Thyroid gland (tissue), 4 donors: ENCODE results near the gene GRIN3B. TPM values are rescaled to one million over a fixed set of nuclear protein-coding genes. Genes with fewer than 3 reads are reported as not detected.

ENCODE experiments used
- DNase-seq, 2 donors: peaks; one replicate each; pipeline ENCODE4 v3.0.0-alpha.2; 2019
- H3K27ac ChIP-seq, 3 donors: fragments of 200-600 bp; sonication (generic); 1 replicate in 2 of 3; 2 replicates in 1 of 3; pipeline ENCODE4 v1.5.1; 2016 to 2019; ENCODE audit warnings: mild to moderate bottlenecking in 1 of 3, moderate library complexity in 1 of 3
- H3K27me3 ChIP-seq: fragments of 200-600 bp; sonication (generic); one replicate; pipeline ENCODE4 v1.5.1; 2019
- H3K36me3 ChIP-seq, 2 donors: fragments of 200-600 bp; sonication (generic); one replicate each; pipeline ENCODE4 v1.5.1; 2016 to 2019
- H3K4me1 ChIP-seq, 2 donors: fragments of 200-600 bp; sonication (generic); one replicate each; pipeline ENCODE4 v1.5.1; 2017 to 2019
- H3K4me3 ChIP-seq, 3 donors: fragments of 200-600 bp; sonication (generic); replicated peaks in 1 of 3; 1 replicate in 2 of 3; 2 replicates in 1 of 3; pipeline ENCODE4 v1.5.1; 2016; ENCODE audit warnings: mild to moderate bottlenecking in 1 of 3
- H3K9me3 ChIP-seq: fragments of 200-600 bp; sonication (generic); one replicate; pipeline ENCODE4 v1.5.1; 2017
- POLR2A ChIP-seq, 2 donors: fragments of 450-650 bp; IDR thresholded peaks; one replicate each; pipeline ENCODE4 v1.6.1; 2017; ENCODE audit warnings: antibody characterized with exemption in 2 of 2, mild to moderate bottlenecking in 2 of 2, moderate library complexity in 1 of 2
- WGBS, 2 donors: methylation state at CpG; one replicate each; pipeline ENCODE4 v1.1.5; 2017; 5-methylcytosine and 5-hydroxymethylcytosine counted together
- intact Hi-C: fragments of 100-400 bp; cut with DNase I; formaldehyde crosslinking; loops from one replicate; pipeline ENCODE4 v1.15.1; 2023
- total RNA-seq, 4 donors: library from RNA; depleted of rRNA; stranded (reverse); fragments of >200 nt; gene quantifications; one replicate each; pipeline ENCODE4 v1.2.3, GENCODE V29; 2016
- TF ChIP-seq, protein P1 (sequence below), 6 experiments: fragments of 200-600 bp in 3 of 6; fragments of 450-650 bp in 3 of 6; sonication (generic) in 3 of 6; IDR thresholded peaks; one replicate each; pipeline ENCODE4 v1.5.1; 2016 to 2019; ENCODE audit warnings: antibody characterized with exemption in 6 of 6, mild to moderate bottlenecking in 2 of 6, inconsistent platforms in 1 of 6, moderate library complexity in 1 of 6

The GRIN3B gene
- total RNA-seq, 4 donors from 2014 or later: 0.22 TPM; not detected in 3

GRCh38 chr19:1035998-1036621, 35.9 kb downstream of the GRIN3B start:
- H3K4me1 ChIP-seq: peaks cover 10 to 14% of the 10 kb centered on the region in 2 donors
- no peak for DNase-seq
- peaks cover 17 to 22% of the 10 kb centered on the region in 2 donors for H3K36me3 ChIP-seq
- no peaks in the 10 kb centered on the region for H3K27me3 ChIP-seq
- intact Hi-C loops: no loop called here
- WGBS, 2 donors: 86 to 89% methylated on average over 21 to 29 of the region's 29 CpGs
- no peak overlapping the region for H3K4me3 ChIP-seq
- H3K27ac ChIP-seq: no peak overlapping the region
- no peaks in the 10 kb centered on the region for H3K9me3 ChIP-seq
- TF ChIP-seq, protein P1, sequence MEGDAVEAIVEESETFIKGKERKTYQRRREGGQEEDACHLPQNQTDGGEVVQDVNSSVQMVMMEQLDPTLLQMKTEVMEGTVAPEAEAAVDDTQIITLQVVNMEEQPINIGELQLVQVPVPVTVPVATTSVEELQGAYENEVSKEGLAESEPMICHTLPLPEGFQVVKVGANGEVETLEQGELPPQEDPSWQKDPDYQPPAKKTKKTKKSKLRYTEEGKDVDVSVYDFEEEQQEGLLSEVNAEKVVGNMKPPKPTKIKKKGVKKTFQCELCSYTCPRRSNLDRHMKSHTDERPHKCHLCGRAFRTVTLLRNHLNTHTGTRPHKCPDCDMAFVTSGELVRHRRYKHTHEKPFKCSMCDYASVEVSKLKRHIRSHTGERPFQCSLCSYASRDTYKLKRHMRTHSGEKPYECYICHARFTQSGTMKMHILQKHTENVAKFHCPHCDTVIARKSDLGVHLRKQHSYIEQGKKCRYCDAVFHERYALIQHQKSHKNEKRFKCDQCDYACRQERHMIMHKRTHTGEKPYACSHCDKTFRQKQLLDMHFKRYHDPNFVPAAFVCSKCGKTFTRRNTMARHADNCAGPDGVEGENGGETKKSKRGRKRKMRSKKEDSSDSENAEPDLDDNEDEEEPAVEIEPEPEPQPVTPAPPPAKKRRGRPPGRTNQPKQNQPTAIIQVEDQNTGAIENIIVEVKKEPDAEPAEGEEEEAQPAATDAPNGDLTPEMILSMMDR (IDR thresholded peaks at IDR 0.05): no peak
- no peak for TF ChIP-seq POLR2A (IDR thresholded peaks at IDR 0.05)

DNA sequence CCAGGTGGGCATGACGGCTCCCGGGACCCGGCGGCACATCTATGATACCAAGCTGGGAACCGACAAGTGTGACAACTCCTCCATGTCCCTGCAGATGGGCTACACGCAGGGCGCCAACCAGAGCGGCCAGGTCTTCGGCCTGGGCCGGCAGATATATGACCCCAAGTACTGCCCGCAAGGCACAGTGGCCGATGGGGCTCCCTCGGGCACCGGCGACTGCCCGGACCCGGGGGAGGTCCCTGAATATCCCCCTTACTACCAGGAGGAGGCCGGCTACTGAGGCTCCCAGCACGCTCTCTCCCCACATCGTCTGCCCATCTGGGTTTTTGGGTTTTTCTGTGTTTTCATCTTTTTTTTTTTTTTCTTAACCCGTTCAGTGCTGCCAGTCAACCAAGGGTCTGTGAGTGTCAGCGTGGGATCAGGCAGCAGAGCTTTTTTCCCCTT, 37.4 kb downstream of the GRIN3B start:
- H3K9me3 ChIP-seq: no peaks in the 10 kb centered on the region
- TF ChIP-seq, protein P1 (IDR thresholded peaks at IDR 0.05): no peak
- no peak for TF ChIP-seq POLR2A (IDR thresholded peaks at IDR 0.05)
- H3K27me3 ChIP-seq: no peaks in the 10 kb centered on the region
- H3K4me3 ChIP-seq: no peak overlapping the region
- WGBS, 2 donors: 82 to 84% methylated on average over 17 to 21 of the region's 22 CpGs
- no peak for DNase-seq
- intact Hi-C loops: no loop called here
- H3K4me1 ChIP-seq: peaks cover 10 to 23% of the 10 kb centered on the region in 2 donors
- no peak overlapping the region for H3K27ac ChIP-seq
- peaks cover 8 to 12% of the 10 kb centered on the region in 2 donors for H3K36me3 ChIP-seq

DNA sequence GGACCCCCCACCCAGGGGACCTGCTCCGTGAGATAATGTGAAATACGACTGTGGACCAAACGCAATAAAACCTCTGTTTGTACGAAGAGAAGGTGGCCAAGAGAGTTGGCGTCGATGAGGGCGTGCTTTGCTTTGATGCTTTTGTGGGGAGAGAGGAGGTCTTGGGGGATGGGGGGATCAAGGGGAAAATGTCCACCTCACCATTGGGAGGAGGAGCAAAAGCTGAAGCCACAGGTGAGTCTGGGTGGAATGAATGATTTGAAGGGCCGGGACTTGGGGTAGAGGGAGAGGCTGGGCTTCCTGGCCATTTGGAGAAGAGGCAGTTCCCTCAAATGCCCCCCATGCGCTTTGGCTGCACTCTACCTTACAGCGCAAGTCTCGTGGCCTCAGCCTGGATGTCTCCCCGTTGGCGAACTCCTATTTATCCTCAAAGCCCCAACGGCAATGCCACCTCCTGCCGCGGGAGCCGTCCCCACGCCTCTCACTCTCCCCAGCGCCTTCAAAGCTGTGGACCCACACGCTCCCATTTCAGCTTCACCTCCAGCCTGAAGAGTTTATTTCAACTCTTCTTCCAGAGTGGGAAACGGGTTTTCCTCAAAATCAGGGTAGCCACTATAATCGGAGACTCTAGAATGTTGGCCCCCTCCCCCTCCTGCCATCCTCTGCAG, 38.9 kb downstream of the GRIN3B start:
- H3K36me3 ChIP-seq: peaks cover 0 to 6% of the 10 kb centered on the region in 2 donors
- no peaks in the 10 kb centered on the region for H3K9me3 ChIP-seq
- peaks cover 10 to 29% of the 10 kb centered on the region in 2 donors for H3K4me1 ChIP-seq
- H3K4me3 ChIP-seq: no peak overlapping the region
- no peak for TF ChIP-seq POLR2A (IDR thresholded peaks at IDR 0.05)
- TF ChIP-seq, protein P1 (IDR thresholded peaks at IDR 0.05): no peak
- H3K27ac ChIP-seq: no peak overlapping the region
- DNase-seq: no peak
- intact Hi-C loops: no loop called here
- WGBS, 2 donors: 72 to 77% methylated on average over 22 of the region's 22 CpGs
- H3K27me3 ChIP-seq: no peaks in the 10 kb centered on the region

DNA sequence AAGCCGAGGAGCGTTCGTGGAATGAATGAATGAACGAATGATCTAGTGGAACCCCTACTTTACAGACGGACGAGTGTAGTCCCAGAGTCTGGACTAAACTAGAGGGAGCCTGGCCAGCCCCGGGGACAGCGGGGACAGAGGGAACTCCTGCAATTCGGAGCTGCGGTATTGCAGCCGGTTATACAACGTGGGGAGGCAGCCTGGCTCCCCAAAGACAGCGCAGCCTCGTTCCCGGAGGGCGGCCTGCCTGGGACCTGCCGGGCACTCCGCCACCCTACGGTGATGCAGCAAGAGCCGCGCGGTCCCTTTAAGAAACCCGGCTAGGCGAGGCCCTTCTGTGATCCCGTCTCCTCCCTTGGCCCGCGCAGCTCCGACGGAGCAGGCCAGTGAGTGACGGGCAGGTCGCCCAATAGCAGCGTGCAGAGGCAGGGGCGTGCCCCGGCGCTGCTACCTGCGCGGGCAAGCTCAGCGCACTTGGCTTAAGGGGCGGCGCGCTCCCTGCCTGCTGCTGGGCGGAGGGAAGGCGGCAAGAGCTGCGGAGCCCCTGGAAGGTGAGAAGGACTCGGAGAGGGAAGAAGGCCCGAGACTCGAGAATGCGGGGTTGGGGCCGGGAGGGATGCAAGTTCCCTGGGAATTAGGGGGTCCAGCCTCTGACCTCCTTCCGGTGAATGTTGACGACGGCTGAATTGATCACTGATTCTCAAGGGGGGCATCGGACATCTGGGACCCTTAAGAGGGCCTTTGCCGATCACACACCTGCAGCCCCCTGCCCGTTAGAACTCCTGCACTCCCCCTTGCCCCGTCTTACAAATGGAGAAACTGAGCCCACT, 39.6 kb downstream of the GRIN3B start, which contains the start of gene ABCA7:
TSS of gene ABCA7 (plus strand) at position 462 of the 830 bp plus-strand sequence. CDS start 1,255 bp downstream, outside the sequence.
- Histone ChIP-seq H3K4me1 (peaks cover 10 to 29% of the 10 kb centered on the region in 2 donors), H3K36me3 (peaks cover 0 to 6% of the 10 kb centered on the region in 2 donors), H3K27me3 (no peaks in the 10 kb centered on the region), H3K27ac (peak within 1 kb of the TSS in 1 of 3 donors; percentile 18), H3K4me3 (peak within 1 kb of the TSS in 2 of 3 donors; percentile 35 to 44), H3K9me3 (no peaks in the 10 kb centered on the region)
- TF ChIP-seq POLR2A (IDR thresholded peaks at IDR 0.05): peak; percentile 22 to 87
- TF ChIP-seq, protein P1 (IDR thresholded peaks at IDR 0.05): peak in 1 of 6 experiments; percentile 28
- WGBS, 2 donors: 6 to 8% methylated on average over 16 to 19 of the region's 56 CpGs
- peak; percentile 99 for DNase-seq
- intact Hi-C loops: no loop called here
